Stomach smooth muscle (tissue), 2 donors: Measurements from ENCODE around the gene PML.
A peak's percentile ranks its signal among the peaks of the same experiment; 100 is the strongest.

ENCODE experiments used
- H3K27ac ChIP-seq: one replicate; pipeline ENCODE4 v1.7.0; 2013; ENCODE audit warnings: mild to moderate bottlenecking, low read length, inconsistent platforms
- H3K27me3 ChIP-seq, 2 donors: one replicate each; pipeline ENCODE4 v1.7.0; 2013; ENCODE audit warnings: low read length in 2 of 2; ENCODE audit not compliant: insufficient read depth in 2 of 2, control insufficient read depth in 1 of 2
- H3K36me3 ChIP-seq, 2 donors: one replicate each; pipeline ENCODE4 v1.7.0; 2013; ENCODE audit warnings: low read length in 2 of 2; ENCODE audit not compliant: control insufficient read depth in 2 of 2, insufficient read depth in 2 of 2
- H3K4me1 ChIP-seq: one replicate; pipeline ENCODE4 v1.7.0; 2013; ENCODE audit warnings: low read length; ENCODE audit not compliant: control insufficient read depth, insufficient read depth
- H3K4me3 ChIP-seq, 2 donors: one replicate each; pipeline ENCODE4 v1.7.0; 2013; ENCODE audit warnings: low read length in 2 of 2
- H3K9ac ChIP-seq, 2 donors: one replicate each; pipeline ENCODE4 v1.7.0; 2013; ENCODE audit warnings: low read length in 2 of 2, mild to moderate bottlenecking in 1 of 2
- H3K9me3 ChIP-seq, 2 donors: one replicate each; pipeline ENCODE4 v1.7.0; 2013; ENCODE audit warnings: low read length in 2 of 2; ENCODE audit not compliant: control insufficient read depth in 2 of 2
- donor health status: healthy.
- donor health status: Pancreatic carcinoma.

The PML gene

DNA sequence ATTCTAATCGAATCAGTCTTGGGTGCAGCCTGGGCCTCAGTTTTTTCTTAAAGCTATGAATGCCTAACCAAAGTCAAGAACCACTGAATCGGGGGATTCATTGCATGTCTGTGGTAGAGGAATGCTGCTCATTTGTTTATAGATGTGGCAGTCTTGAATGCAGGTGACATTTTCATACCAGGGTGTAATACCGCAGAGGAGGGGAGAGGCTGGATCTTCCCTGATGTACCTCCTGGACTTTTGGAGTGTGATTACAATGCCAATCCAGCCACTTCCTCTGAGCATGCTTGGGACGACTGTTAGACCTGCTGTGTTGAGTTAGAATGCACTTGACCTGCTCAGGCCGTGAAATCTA, 45.1 kb downstream of the PML start:
- Histone ChIP-seq H3K9ac (no peak overlapping the region), H3K4me3 (no peak overlapping the region), H3K9me3 (no peaks in the 10 kb centered on the region), H3K27me3 (no peaks in the 10 kb centered on the region), H3K36me3 (peaks cover 26 to 32% of the 10 kb centered on the region in 2 donors), H3K4me1 (peaks cover 71% of the 10 kb centered on the region), H3K27ac (peak overlapping the region; percentile 64)

DNA sequence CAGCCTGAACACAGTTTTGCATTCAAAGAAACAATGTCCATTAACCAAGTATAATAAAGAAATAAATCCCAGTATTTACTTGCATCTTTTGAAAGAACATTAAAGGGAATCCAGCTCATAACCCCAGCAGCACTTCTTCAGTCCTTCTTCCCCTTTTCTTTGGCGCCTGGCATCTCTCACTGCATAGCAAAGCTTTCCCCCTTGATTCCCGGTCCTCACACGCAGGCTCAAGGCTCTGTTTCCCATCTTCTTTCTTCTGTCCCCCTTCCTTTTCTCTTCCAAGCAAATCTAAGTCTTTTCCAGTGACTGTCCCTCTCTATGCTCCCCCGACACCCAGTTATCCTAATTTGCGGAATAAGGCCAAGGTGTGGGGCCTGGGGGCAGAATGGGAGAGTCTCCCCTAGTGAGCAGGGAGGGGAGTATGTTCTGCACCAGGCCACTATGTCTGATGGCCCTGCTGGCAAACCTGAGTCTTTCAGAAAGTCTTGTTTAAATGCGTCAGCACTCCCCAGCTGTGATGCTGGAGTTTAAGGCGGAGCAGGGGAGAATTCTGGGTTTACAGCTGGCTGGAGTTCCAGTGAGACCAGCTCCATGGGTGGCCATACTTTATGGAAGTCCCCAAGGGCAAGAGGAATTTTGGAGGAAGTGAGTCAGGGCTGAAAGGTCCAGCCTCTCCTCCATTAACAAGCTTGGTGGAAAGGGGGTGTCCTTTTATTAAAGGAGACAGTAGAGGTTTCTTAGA, 45.8 kb downstream of the PML start:
- Histone ChIP-seq H3K9ac (no peak overlapping the region), H3K36me3 (peaks cover 27% of the 10 kb centered on the region in 2 donors), H3K27ac (peak overlapping the region; percentile 64)

DNA sequence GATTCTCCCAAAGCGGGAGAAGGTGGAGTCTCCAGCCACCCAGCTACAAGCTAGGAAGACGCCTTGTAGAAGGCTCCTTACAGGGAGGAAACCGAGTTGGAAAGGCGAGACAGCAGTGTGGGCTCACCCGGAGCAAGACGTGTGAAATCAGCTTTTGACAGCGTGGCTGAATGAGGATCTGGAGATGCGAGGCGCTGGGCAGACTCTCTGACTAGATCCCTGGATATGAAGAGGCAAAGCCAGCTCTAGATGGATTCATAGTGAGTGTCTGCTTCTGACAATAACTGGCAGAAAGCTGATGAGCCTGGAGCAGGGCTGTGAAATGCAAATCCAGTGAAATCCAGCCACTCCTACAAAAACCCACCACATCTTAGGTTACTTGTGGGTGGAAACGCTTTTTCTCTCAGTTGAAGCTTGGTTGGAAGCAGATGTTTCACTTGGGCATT, 46.8 kb downstream of the PML start:
- Histone ChIP-seq H3K4me1 (peaks cover 71% of the 10 kb centered on the region), H3K27me3 (no peaks in the 10 kb centered on the region), H3K36me3 (peaks cover 16 to 17% of the 10 kb centered on the region in 2 donors), H3K27ac (peak overlapping the region; percentile 64), H3K4me3 (no peak overlapping the region), H3K9me3 (no peaks in the 10 kb centered on the region), H3K9ac (no peak overlapping the region)

More for the DNA sequence above, 45.8 kb downstream of the PML start:
- no peak overlapping the region for H3K4me3 ChIP-seq
- H3K27me3 ChIP-seq: no peaks in the 10 kb centered on the region
- peaks cover 75% of the 10 kb centered on the region for H3K4me1 ChIP-seq
- H3K9me3 ChIP-seq: no peaks in the 10 kb centered on the region

DNA sequence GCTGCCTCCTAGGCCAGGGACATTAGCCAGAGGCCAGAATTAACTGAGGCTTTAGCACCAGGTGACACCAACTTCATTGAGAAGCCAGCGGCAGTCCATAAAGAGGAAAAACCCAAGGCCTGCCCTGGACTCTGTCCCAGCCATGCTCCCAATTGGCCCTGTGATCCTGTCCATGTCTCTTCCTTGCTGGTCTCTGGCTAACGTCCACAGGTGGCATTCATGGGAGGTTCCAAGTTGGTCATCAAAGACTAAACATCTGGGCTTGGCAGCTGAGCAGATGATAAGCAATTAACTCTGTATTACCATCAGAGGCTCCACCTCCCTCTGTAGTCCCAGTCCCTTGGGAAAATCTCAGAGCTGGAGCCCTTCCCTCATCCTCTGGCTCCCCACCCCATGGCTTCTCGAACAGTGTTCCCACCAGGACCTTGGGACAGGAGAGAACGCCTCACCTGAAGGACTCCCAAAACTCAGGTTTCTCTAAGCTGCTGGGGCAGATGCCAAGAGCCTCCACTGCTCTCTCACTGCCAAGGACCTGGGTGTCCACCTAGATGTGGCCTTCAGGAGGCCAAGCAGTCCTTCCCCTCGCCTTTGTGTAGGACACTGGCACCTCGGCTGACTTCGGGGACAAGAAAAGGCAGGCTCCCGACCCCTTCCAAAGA, 47.4 kb downstream of the PML start:
- Histone ChIP-seq H3K9ac (no peak overlapping the region), H3K27ac (no peak overlapping the region), H3K4me1 (peaks cover 67% of the 10 kb centered on the region), H3K9me3 (no peaks in the 10 kb centered on the region), H3K36me3 (peaks cover 14 to 16% of the 10 kb centered on the region in 2 donors), H3K4me3 (no peak overlapping the region), H3K27me3 (no peaks in the 10 kb centered on the region)

DNA sequence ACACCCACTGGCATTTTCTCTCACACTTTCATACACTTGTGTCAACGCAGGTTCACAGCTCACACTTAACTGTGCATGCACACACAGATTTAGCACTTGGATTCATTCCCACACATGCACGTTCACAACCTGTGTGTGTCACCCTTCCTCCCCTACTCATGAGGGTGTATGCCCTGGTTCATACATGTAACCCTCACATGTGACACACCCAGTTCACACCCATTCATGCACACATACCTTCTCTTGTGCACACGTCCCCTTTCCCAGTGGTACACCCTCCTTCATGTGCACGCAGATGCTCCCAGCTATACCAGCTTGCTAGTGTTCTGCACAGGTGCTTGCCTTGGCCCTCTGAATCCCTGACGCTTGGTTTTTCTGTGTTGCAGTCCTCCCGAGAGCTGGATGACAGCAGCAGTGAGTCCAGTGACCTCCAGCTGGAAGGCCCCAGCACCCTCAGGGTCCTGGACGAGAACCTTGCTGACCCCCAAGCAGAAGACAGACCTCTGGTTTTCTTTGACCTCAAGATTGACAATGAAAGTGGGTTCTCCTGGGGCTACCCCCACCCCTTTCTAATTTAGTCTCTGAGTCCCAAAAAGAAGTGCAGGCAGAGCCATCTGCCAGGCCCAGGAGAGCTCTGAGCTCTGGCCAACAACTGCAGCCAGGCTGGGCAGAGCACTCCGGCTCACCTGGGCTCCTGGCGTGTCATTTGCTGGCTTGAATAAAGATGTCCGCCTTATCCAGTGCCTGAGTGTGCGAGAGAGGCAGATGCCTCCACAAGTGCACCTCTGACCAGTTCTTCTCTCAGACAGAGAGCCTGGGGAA, 48.3 kb downstream of the PML start:
- no peak overlapping the region for H3K27ac ChIP-seq
- H3K9me3 ChIP-seq: no peaks in the 10 kb centered on the region
- peaks cover 65% of the 10 kb centered on the region for H3K4me1 ChIP-seq
- H3K9ac ChIP-seq: no peak overlapping the region
- peaks cover 14 to 16% of the 10 kb centered on the region in 2 donors for H3K36me3 ChIP-seq
- H3K4me3 ChIP-seq: no peak overlapping the region
- no peaks in the 10 kb centered on the region for H3K27me3 ChIP-seq

DNA sequence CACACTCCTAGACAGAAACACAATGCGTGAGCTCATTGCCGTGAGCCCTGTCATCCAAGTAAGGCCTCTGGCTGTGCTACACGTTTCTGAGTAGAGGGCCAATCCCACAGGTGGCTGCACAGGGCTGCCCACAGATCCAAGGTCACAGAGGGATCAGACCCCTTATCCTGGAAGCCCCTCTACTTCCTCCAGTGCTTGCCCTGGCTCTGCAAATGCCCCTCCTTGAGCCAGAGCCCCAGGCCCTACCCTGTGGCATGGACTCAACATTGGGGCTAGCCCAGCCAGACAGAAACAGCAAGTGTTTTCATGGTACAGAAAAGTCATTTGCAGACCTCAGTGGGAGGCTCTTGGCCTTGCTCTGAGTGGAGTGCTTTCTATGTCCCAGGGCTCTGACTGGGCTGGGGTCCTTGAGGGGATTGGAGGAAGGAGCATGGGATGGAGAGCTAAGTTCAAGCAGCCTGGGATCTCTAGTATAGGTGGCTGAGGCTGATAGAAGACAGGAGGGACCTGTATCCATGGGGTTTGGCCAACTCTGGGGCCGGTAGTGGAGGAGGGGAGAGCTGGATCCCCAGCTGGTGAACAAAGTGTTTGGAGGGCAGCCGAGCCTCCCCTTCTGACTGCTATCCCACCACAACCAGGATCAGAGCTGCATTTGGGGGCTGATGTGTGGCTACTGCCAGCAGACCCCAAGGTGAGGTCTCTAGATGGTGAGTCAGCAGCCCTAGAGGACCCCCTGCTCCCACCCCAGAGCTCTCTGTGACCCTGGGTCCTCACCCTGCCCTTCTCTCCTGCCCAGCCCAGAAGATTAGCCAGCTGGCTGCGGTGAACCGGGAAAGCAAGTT, 49.1 kb downstream of the PML start:
- peak overlapping the region; percentile 11 for H3K27ac ChIP-seq
- H3K27me3 ChIP-seq: no peaks in the 10 kb centered on the region
- H3K4me3 ChIP-seq: no peak overlapping the region
- H3K36me3 ChIP-seq: peaks cover 14 to 16% of the 10 kb centered on the region in 2 donors
- no peaks in the 10 kb centered on the region for H3K9me3 ChIP-seq
- no peak overlapping the region for H3K9ac ChIP-seq
- peaks cover 66% of the 10 kb centered on the region for H3K4me1 ChIP-seq

DNA sequence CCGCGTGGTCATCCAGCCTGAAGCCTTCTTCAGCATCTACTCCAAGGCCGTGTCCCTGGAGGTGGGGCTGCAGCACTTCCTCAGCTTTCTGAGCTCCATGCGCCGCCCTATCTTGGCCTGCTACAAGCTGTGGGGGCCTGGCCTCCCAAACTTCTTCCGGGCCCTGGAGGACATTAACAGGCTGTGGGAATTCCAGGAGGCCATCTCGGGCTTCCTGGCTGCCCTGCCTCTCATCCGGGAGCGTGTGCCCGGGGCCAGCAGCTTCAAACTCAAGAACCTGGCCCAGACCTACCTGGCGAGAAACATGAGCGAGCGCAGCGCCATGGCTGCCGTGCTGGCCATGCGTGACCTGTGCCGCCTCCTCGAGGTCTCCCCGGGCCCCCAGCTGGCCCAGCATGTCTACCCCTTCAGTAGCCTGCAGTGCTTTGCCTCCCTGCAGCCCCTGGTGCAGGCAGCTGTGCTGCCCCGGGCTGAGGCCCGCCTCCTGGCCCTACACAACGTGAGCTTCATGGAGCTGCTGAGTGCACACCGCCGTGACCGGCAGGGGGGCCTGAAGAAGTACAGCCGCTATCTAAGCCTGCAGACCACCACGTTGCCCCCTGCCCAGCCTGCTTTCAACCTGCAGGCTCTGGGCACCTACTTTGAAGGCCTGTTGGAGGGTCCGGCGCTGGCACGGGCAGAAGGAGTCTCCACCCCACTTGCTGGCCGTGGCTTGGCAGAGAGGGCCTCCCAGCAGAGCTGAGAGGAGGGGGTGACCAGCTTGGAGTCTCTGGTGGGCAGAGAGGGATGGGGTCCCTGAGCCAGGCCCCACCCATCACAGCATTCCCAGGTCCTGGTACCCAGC, 50.0 kb downstream of the PML start:
- no peak overlapping the region for H3K4me3 ChIP-seq
- H3K4me1 ChIP-seq: peaks cover 59% of the 10 kb centered on the region
- H3K27ac ChIP-seq: peak overlapping the region; percentile 11
- H3K36me3 ChIP-seq: peaks cover 14% of the 10 kb centered on the region in 2 donors
- no peaks in the 10 kb centered on the region for H3K9me3 ChIP-seq
- H3K9ac ChIP-seq: no peak overlapping the region
- H3K27me3 ChIP-seq: no peaks in the 10 kb centered on the region

DNA sequence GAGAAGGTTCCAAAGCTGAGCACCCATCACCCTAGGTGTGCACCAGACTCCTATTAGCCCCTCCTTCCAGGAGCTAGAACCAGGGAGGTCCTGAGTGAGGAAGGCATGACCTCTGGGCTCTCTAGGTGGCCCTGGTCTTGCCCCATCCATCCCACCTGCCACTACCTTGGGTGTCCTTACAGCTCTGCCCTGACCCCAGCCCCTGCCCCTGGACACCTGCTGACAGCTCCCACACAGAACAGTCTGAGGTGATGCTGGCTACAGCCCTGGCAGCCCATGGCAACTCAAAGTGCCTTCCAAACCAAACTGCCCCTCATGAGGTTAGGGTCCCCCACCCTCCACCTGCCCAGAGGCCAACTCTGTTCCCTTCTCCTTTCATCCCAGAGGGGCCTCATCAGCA, 50.7 kb downstream of the PML start:
- no peaks in the 10 kb centered on the region for H3K9me3 ChIP-seq
- H3K36me3 ChIP-seq: peaks cover 11 to 14% of the 10 kb centered on the region in 2 donors
- H3K27ac ChIP-seq: no peak overlapping the region
- peaks cover 55% of the 10 kb centered on the region for H3K4me1 ChIP-seq
- H3K4me3 ChIP-seq: no peak overlapping the region
- no peak overlapping the region for H3K9ac ChIP-seq
- H3K27me3 ChIP-seq: no peaks in the 10 kb centered on the region

DNA sequence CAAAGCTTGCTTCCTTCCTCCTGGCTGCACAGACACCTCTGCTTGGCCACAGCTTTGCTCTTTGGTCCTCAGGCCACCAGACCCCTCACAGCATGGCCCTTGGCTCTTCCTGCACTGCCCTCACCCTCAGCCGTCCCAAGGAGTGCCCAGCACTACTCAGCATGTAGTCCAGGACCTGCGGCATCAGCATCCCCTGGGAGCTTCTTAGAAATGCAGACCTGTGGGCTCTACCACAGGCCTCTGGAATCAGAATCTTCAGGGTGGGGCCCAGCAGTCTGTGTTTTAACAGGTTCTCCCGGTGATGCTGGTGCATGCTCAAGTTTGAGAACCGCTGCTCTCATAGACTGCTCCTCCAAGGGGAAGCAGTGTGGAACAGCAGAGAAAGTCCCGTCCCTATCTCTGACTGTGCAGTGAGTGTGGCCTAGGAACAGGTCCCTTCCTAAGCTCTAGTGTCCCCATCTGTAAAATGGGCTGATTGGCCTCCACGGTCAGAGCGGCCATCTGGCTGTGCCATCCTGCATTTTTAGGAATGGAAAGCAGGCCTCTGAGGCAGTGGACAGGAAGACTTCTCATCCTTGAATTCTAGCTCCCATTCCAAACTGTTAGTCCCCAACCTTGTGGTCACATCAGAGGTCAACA, 51.2 kb downstream of the PML start:
- no peaks in the 10 kb centered on the region for H3K9me3 ChIP-seq
- H3K36me3 ChIP-seq: peaks cover 11 to 14% of the 10 kb centered on the region in 2 donors
- H3K9ac ChIP-seq: no peak overlapping the region
- H3K4me1 ChIP-seq: peaks cover 55% of the 10 kb centered on the region
- no peak overlapping the region for H3K4me3 ChIP-seq
- no peaks in the 10 kb centered on the region for H3K27me3 ChIP-seq
- H3K27ac ChIP-seq: no peak overlapping the region
